Lower leg skin (tissue), 3 donors: ENCODE measurements around the gene PRG2.

ENCODE experiments used
- CTCF ChIP-seq, 3 donors: fragments of 450-650 bp; IDR thresholded peaks; one replicate each; pipeline ENCODE4 v1.5.1; 2016; ENCODE audit warnings: antibody characterized with exemption in 3 of 3, mild to moderate bottlenecking in 3 of 3, moderate library complexity in 2 of 3
- POLR2A ChIP-seq, 2 donors: fragments of 450-650 bp; IDR thresholded peaks; one replicate each; pipeline ENCODE4 v1.6.1; 2016 to 2017; ENCODE audit warnings: antibody characterized with exemption in 2 of 2, mild to moderate bottlenecking in 1 of 2, moderate library complexity in 1 of 2

GRCh38 chr11:57439786-57440185 lies 49.3 kb upstream of the PRG2 start:
- TF ChIP-seq CTCF (IDR thresholded peaks at IDR 0.05) (no peak), POLR2A (IDR thresholded peaks at IDR 0.05) (no peak)
